ENCODE results near the gene FLRT2. TPM values are rescaled to one million over a fixed set of nuclear protein-coding genes. Genes with fewer than 3 reads are reported as not detected.

The FLRT2 gene
- total and polyA plus RNA-seq, 2 of the 4 experiments (the other 2 are of a cell fraction) = 10.2 to 13.1 TPM

DNA sequence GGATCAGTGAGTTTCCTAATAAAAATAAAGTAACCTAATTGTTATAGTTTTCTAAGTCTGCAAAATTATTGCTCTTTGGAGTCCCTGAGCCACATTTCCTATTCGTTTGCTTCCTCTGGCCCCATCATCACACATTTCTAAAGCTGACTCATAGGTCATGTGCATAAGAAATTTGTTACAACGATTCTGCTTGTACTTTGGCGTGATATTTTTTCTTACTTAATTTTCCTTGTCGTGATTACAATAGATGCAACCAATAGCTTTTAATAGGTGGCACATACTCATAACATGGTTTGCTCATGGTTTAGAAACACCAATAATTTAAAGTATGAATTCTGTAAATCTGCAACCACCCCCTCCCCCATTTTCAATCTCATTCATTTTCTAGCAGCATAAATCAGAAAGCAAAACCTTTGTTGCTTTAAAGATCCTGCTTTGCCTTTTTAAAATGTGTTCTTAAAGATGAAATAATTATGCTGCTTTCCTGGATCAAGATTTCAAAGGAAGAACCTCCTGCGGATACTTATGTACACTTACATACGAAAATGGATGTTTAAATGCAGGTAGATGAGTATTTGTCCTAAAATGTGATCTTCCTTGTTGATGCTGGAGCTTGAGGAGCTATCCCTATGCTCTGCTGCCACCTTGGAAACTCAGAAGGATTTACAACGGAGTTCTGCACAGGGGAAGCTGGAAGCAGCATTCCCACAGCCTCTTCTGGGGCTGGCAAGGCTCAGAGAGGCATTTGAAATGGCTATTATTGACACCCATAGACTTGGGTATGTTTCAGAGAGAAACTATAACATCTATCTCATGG is 1.7 kb upstream of the FLRT2 start (continued):
- TF ChIP-seq ELK1 (IDR thresholded peaks at IDR 0.05; ENCODE audit: borderline replicate concordance, low read depth, low read length) (no peak), FOS (IDR thresholded peaks at IDR 0.05; ENCODE audit: low read depth, low read length) (peak; percentile 20; the same call in 1 of the 2 replicates)
